GM21526 (cell line): ENCODE data around the gene DPYD.
"Not testable (repeated sequence)": the region's sequence is repeated elsewhere in the genome, so short reads cannot be mapped to it uniquely, and the experiment has no call there.

Experiments used
- ATAC-seq: cut with Tn5 transposase; IDR thresholded peaks from one replicate; pipeline ENCODE4 v1.9.1; 2021; ENCODE audit warnings: moderate library complexity; ENCODE audit not compliant: unreplicated experiment, low FRiP score

Gene DPYD

GRCh38 chr1:97384294-97384968, 536.4 kb downstream of the DPYD start:
- ATAC-seq = no peak

DNA sequence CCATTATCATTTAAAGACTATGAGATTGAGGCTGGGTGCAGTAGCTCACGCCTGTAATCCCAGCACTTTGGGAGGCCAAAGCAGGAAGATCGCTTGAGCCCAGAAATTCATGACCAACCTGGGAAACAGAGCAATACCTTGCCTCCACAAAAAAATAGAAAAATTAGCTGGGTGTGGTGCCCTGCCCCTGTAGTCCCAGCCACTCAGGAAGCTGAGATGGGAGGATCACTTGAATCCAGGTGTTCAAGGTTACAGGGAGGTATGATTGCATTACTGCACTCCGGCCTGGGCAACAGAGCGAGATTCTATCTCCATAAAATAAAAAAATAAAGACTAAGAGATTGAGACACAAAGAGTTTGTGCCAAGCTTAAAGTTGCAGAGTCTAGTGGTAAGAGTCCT, 537.0 kb downstream of the DPYD start:
- no peak for ATAC-seq

GRCh38 chr1:97382206-97382605, 538.6 kb downstream of the DPYD start:
- ATAC-seq = no peak

- no peak for ATAC-seq
These were observed 541.3 kb downstream of the DPYD start for GRCh38 chr1:97379387-97380075.

- no peak for ATAC-seq
These were observed 542.2 kb downstream of the DPYD start for GRCh38 chr1:97378596-97378995.

DNA sequence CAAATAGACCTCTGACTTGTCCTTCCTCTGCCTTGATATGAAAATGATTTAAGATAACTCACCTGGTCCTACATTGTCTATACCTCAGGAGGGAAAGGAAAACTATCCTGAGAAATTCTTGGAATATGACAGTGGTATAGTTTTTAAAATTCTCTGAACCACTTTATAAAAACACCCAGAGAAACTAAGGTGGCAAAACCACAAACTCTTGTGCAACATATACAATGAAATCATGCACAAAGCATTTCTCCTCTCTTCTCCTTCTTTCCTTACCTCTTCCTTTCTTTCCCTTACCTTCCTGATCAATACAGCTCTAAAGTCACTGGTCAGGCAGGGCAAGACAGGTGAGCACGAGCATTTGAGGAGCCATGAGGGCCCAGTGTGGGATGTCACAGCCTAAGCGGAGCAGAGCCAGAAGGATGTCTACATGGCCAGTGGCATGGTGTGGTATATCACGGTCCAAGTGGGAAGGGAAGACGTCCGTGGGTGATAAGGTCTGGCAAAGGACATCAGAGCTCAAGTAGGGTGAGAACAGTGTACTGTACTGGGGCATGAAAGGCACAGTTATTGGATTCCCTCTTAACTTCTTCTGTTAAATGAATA, 543.3 kb downstream of the DPYD start:
- ATAC-seq = no peak

GRCh38 chr1:97373000-97373399, 547.8 kb downstream of the DPYD start:
- no peak for ATAC-seq

- ATAC-seq = no peak
These were observed 548.3 kb downstream of the DPYD start for GRCh38 chr1:97372531-97372930.

DNA sequence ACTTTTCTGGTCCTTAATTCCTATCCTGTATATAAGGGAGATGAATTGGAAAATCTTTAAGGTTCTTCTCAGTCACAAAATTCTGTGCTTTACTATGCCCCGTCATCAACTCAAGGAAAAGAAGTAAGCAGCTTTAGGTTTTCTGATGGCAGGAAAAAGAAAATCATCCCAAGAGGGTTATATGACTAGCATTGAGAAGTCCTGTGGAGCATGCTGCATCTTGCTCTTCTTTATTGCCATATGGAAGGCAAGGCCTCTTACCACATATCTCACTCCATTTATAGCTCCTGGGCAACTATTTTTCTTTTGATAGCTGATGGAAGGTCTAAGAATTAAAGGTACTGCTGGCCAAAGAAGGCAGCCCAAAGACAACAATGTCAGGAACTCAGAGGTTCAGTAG, 552.5 kb downstream of the DPYD start:
- no peak for ATAC-seq

GRCh38 chr1:97366984-97367383, 553.9 kb downstream of the DPYD start:
- ATAC-seq = no peak

DNA sequence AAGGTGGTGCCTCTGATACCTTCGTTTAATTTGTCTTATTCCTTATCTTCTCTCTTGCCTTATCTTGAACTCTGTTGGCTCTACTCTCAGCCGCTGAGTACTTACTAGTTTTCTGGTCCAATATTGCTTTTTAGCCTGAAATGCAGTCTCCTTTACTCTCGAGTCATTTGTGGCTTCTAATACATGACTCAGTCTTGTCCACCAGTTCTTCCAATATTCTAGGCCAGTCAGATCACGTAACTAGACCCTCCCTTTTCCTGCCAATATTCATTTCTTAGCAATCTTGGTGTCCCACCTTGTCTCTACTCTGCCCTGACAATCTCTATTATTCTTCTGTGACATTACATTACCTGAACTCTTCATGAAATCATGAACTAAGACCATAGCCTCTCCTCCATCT, 555.8 kb downstream of the DPYD start:
- no peak for ATAC-seq

DNA sequence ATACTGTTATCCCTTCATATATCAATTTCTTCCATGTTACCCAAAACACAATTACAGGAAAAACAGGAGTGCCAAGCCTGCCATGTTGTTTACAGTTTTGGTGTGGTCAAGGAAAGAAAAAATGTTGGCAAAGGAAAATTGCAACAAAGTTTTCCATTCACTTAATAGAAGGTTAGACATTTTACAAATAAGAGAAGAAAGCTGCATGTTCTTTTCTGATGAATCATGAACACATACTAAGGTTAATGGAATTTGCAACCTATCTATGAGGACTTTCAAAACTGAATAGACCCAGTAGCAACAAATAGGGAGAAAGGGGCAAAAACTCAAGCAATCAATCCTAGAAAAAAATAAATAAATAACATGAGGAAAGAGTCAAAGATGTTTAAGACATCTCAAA, 556.7 kb downstream of the DPYD start:
- no peak for ATAC-seq

GRCh38 chr1:97356309-97356708, 564.5 kb downstream of the DPYD start:
- ATAC-seq = no peak

DNA sequence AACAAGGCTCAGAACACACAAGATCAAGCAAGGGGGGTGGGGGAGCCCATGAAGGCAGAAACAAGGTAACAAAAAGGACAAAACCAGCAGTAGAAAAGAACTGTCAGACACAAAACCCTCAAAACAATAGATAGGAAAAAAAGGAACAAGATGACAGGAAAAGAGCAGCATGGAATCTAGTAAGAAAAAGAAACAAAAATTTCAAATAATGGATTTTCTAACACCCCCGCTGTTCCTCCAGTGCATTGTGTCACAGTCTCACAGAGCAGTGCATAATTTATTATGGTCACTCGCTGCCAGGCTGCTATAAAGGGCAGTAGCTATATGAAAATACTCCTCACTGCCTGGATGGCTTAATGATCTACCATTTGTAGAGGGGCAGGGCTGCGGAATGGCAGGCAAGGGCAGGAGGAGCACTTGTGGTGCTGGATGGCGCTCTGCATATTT, 567.9 kb downstream of the DPYD start:
- no peak for ATAC-seq

- no peak for ATAC-seq
These were observed 569.0 kb downstream of the DPYD start for GRCh38 chr1:97351846-97352245.

- no peak for ATAC-seq
These were observed 570.2 kb downstream of the DPYD start for GRCh38 chr1:97350662-97351061.

DNA sequence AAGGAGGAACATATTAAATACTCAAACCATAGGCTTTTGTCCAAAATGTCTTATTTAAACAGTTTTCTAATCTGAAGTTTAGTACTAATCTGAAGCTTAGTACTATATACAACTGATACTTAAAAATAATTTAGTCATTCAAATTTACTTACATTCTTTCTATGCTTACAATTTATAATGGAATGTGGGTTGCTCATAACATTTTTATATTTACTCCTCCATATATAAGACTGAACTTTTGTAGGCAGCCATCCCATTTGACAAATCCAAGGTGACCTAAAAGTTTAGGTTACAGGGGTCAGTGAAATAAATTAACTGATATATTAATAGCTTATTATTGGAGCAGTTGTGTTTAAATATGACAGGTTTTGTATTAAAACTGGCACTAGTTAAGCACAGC, 570.6 kb downstream of the DPYD start:
- no peak for ATAC-seq

DNA sequence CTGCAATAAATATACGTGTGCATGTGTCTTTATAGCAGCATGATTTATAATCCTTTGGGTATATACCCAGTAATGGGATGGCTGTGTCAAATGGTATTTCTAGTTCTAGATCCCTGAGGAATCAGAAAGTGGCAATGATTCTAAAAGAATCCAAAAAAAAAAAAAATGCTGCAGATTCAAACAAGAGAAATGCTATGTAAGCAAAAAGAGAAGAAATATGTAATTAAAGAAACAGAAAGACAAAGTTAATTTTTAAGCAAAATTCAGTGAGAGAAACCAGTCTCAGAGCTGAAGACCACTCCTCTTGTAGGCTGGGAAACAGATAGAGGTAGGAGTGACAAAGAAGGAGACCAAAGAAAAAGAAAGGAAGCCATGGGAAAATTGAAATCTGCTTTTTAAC, 571.0 kb downstream of the DPYD start:
- ATAC-seq = not testable (repeated sequence)

- ATAC-seq = no peak
These were observed 572.1 kb downstream of the DPYD start for GRCh38 chr1:97348599-97349265.

GRCh38 chr1:97340951-97341350, 579.9 kb downstream of the DPYD start:
- ATAC-seq = no peak

DNA sequence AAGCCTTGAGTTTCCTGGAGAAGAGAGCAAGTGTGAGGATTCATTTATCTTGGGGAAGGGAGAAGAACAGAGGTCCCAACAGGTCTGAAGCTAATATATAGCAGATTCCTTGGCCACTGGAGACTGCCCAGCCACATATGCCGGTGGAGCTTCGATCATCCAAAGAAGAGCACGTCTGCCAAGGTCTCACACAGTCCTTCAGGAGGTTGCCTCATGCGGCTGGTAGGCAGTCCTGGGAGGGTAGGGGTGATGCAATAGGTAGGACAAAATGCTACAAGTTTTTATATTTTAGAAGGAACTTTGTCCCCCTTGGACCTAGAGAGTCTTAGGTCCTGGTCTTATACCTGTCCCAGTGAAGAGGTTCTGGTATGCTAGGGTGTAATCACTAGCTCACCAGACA, 582.5 kb downstream of the DPYD start:
- ATAC-seq = no peak
